GM18951 (cell line): ENCODE results near the gene DPM2.

Experiments
- POLR2A ChIP-seq: IDR thresholded peaks from 4 replicates; pipeline ENCODE4 v1.6.1; 2011; ENCODE audit warnings: mild to moderate bottlenecking; ENCODE audit not compliant: insufficient read length, insufficient read depth; ENCODE audit errors: extremely low read depth
- in situ Hi-C: fragments of 300-500 bp; cut with MboI; formaldehyde crosslinking; loops from one replicate; pipeline ENCODE4 v1.12.0; 2022; ENCODE audit warnings: low sequenced_read_pairs, mixed read lengths, inconsistent platforms; ENCODE audit not compliant: unreplicated experiment

Gene DPM2

GRCh38 chr9:127909839-127910273 lies 27.8 kb downstream of the DPM2 start:
- TF ChIP-seq POLR2A = no peak
- in situ Hi-C loops = loop anchor here (10.0 kb wide), 1 partner anchor 175 kb away; the partner anchor contains the start of gene TOR2A

GRCh38 chr9:127908660-127908926 lies 29.1 kb downstream of the DPM2 start:
- in situ Hi-C loops = no loop called here
- no peak for TF ChIP-seq POLR2A

DNA sequence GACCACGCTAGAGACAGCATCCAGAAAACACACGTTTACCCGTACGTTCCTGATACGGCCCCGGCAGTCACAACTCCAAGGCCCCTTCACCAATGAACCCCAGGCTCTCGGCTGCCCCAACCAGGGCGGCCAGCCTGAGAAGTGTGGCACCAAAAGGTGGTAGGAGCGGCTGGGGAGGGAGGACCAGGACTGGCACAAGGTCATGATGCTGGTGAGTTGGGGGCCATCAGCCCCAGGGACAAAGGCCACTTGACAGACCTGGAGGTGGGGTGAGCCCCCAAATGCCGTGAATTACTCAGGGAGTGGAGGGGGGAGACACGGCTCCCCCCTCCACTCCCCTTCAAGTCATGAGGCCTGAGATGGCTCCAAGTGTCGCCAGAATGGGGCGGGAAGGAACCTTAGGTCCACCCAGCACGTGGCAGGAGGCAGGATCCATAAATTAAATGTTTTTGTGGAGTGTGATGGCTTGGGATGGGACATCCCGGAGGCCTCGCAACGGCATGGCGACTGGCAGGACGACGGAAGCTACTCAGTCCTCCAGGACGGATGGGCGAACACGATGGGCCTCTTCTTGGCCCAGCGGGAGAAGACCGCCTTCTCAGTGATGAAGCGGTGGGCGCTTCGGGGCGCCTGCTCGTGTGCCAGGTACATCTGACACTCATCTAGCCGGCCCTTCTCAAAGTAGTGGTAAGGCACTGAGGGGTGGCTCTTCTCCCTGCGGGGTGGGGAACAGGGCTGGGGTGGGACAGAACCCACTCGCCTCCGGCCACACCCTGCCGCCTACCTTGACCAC lies 29.6 kb downstream of the DPM2 start:
- no peak for TF ChIP-seq POLR2A
- in situ Hi-C loops = no loop called here

DNA sequence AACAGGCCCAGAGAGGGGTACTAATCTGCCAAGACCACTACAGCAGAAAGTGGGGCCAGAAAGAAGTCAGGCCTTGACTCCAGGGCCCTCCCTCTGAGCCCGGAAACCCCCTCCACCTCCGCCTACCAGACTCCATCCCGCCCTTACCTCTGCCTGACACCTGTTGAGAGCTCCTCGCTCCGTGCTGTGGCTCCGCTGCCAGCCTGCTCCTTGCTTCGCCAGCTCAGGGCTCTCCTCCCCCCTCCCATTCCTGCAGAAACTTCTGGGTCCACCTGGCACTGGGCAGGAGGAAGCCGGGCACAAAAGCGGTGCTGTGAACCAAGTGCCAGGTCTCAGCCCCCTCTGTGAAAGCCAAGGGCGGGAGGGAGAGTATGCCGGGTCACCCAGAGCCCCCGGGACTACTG lies 31.9 kb downstream of the DPM2 start:
- in situ Hi-C loops = no loop called here
- peak; percentile 39 for TF ChIP-seq POLR2A

GRCh38 chr9:127905004-127905728 lies 32.5 kb downstream of the DPM2 start:
- no peak for TF ChIP-seq POLR2A
- in situ Hi-C loops = no loop called here

- TF ChIP-seq POLR2A = no peak
- in situ Hi-C loops = no loop called here
Measured at GRCh38 chr9:127904561-127905003, 33.1 kb downstream of the DPM2 start.

DNA sequence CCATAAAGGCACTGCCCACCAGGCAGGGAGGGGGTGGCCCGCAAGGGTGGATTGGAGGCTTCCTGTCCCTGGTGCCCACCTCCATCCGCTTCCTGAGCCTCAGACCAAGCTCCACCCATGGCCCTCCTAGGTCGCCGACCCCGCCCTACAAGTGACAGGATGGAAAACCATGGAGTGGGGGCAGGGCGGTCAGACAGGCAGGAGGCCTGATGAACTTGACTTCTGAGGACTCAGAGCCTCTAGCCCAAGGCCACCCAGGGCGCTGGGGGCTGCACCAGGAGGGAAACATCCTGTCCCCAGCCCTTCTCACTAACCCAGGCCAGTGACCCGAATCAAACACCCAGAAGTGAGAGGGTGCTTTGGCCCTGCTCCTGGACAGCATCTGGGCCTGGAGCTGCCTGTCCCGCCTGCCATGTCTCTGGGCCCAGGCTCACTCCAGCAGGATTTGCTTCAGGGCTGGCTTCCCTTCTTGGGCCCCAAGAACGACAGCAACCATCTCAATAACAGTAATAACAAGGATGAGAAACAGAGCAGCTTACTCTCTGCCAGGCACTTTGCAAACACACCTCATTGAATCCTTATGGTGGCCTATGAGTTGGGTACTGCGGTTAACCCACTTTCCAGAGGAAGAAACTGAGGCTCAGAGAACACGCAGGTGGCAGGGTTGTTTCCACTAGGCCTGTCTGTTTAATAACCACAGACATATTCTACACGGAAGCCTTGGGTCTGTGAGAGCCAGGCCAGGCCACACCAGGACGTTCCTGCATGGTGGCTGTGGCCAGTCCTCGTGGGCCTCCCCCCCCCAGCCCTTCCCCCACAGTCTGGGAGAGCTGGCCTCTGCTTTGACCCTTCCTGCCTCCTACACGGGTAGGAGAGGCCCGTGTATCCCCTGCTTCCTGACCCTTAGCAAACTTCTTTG lies 33.8 kb downstream of the DPM2 start:
- TF ChIP-seq POLR2A = peak; percentile 35
- in situ Hi-C loops = no loop called here

GRCh38 chr9:127899128-127899943 lies 38.3 kb downstream of the DPM2 start, which contains the start of gene ST6GALNAC6:
Gene ST6GALNAC6, minus strand, starts transcription at chr9:127899603. Its CDS starts 1,622 bp downstream, at chr9:127897981.
- peak; percentile 64 for TF ChIP-seq POLR2A
- in situ Hi-C loops = no loop called here

- TF ChIP-seq POLR2A = no peak
- in situ Hi-C loops = no loop called here
Measured at GRCh38 chr9:127898433-127899127, 39.1 kb downstream of the DPM2 start.

DNA sequence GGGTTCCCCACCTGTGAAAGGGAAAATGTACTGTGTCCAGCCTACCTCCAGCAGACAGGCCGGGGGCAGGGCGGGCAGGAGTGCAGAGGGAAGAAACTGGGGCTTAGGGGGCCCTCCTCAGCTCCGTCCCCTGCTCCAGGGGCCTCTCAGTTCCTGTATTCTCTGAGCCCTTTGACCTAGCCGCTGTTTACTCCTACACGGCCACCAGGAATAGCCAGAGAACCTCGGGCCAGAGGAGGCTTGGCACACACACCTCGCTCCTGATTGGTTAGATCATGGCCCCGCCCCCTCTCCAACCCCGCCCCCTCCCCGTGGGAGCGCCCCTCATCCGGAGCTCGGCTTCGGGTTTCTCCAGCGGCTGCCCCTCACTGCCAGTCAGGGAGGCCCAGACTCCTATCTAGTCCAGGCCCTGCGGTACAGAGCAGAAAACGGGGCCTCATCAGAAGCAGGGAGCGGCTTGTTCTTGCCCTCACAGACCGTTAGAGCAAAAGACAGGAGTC lies 40.4 kb downstream of the DPM2 start:
- no peak for TF ChIP-seq POLR2A
- in situ Hi-C loops = no loop called here

GRCh38 chr9:127896395-127897192 lies 41.1 kb downstream of the DPM2 start:
- in situ Hi-C loops = no loop called here
- no peak for TF ChIP-seq POLR2A
